PC-9 (cell line): Measurements from ENCODE around the gene ARHGEF39.

Experiments used
- EZH2 ChIP-seq: fragments of 200-600 bp; sonication (generic); IDR thresholded peaks from 2 replicates; pipeline ENCODE4 v1.8.0; 2017; ENCODE audit warnings: antibody characterized with exemption, low read depth
- TF ChIP-seq, protein P1 (sequence below): fragments of 200-600 bp; sonication (generic); conservative IDR thresholded peaks from 2 replicates; pipeline ENCODE4 v1.6.1; 2017; ENCODE audit warnings: mixed run types, antibody characterized with exemption, mild to moderate bottlenecking, moderate library complexity

- TF ChIP-seq, protein P1, sequence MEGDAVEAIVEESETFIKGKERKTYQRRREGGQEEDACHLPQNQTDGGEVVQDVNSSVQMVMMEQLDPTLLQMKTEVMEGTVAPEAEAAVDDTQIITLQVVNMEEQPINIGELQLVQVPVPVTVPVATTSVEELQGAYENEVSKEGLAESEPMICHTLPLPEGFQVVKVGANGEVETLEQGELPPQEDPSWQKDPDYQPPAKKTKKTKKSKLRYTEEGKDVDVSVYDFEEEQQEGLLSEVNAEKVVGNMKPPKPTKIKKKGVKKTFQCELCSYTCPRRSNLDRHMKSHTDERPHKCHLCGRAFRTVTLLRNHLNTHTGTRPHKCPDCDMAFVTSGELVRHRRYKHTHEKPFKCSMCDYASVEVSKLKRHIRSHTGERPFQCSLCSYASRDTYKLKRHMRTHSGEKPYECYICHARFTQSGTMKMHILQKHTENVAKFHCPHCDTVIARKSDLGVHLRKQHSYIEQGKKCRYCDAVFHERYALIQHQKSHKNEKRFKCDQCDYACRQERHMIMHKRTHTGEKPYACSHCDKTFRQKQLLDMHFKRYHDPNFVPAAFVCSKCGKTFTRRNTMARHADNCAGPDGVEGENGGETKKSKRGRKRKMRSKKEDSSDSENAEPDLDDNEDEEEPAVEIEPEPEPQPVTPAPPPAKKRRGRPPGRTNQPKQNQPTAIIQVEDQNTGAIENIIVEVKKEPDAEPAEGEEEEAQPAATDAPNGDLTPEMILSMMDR = no peak
- TF ChIP-seq EZH2 = no peak
Measured at GRCh38 chr9:35700031-35700430, 35.0 kb upstream of the ARHGEF39 start.
